NB4 (cell line): ENCODE data around the gene STMND1.
A peak's percentile ranks its signal among the peaks of the same experiment; 100 is the strongest.

Experiments
- POLR2A ChIP-seq: IDR thresholded peaks from 2 replicates; pipeline ENCODE4 v1.6.1; 2011; ENCODE audit warnings: mild to moderate bottlenecking; ENCODE audit not compliant: insufficient read length; ENCODE audit errors: extremely low read depth
- TF ChIP-seq, protein P1 (sequence below): IDR thresholded peaks from one replicate; pipeline ENCODE4 v1.5.1; 2012; ENCODE audit warnings: low read depth, low read length

DNA sequence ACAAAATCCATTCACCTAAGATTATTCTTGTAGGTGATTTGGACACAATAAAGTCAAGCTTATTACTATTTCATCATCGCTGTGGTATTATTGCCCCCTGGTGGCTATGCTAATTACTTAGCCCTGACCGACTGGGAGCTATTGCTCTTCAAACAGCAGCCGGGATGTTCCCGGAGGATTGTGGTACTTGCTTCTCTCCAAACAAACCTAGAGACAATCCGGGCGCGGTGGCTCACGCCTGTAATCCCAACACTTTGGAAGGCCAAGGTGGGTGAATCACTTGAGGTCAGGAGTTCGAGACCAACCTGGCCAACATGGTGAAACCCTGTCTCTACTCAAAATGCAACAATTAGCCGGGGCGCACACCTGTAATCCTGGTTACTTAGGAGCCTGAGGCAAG, 15.4 kb upstream of the STMND1 start:
- TF ChIP-seq, protein P1, sequence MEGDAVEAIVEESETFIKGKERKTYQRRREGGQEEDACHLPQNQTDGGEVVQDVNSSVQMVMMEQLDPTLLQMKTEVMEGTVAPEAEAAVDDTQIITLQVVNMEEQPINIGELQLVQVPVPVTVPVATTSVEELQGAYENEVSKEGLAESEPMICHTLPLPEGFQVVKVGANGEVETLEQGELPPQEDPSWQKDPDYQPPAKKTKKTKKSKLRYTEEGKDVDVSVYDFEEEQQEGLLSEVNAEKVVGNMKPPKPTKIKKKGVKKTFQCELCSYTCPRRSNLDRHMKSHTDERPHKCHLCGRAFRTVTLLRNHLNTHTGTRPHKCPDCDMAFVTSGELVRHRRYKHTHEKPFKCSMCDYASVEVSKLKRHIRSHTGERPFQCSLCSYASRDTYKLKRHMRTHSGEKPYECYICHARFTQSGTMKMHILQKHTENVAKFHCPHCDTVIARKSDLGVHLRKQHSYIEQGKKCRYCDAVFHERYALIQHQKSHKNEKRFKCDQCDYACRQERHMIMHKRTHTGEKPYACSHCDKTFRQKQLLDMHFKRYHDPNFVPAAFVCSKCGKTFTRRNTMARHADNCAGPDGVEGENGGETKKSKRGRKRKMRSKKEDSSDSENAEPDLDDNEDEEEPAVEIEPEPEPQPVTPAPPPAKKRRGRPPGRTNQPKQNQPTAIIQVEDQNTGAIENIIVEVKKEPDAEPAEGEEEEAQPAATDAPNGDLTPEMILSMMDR = peak; percentile 53
- no peak for TF ChIP-seq POLR2A
